Measurements from ENCODE around the gene DUSP9.

Gene DUSP9

DNA sequence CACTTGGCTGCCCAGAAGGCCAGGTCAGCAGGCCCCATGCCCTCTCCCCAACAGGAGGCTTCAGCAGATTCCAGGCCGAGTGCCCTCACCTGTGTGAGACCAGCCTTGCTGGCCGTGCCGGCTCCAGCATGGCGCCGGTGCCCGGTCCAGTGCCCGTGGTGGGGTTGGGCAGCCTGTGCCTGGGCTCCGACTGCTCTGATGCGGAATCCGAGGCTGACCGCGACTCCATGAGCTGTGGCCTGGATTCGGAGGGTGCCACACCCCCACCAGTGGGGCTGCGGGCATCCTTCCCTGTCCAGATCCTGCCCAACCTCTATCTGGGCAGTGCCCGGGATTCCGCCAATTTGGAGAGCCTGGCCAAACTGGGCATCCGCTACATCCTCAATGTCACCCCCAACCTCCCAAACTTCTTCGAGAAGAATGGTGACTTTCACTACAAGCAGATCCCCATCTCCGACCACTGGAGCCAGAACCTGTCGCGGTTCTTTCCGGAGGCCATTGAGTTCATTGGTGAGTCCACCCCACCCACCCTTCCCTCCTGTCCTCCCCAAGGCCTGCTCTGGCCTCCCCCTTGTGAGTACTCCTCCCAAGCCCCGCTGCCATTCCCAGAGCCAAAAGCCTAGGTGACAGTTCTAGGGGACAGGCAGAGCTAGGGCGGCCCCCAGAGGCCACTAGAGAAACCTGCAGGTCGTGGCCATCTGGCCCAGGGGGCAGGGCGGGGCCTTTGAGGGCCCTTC lies 2.3 kb downstream of the DUSP9 start:
- no peak for DNase-seq

DNA sequence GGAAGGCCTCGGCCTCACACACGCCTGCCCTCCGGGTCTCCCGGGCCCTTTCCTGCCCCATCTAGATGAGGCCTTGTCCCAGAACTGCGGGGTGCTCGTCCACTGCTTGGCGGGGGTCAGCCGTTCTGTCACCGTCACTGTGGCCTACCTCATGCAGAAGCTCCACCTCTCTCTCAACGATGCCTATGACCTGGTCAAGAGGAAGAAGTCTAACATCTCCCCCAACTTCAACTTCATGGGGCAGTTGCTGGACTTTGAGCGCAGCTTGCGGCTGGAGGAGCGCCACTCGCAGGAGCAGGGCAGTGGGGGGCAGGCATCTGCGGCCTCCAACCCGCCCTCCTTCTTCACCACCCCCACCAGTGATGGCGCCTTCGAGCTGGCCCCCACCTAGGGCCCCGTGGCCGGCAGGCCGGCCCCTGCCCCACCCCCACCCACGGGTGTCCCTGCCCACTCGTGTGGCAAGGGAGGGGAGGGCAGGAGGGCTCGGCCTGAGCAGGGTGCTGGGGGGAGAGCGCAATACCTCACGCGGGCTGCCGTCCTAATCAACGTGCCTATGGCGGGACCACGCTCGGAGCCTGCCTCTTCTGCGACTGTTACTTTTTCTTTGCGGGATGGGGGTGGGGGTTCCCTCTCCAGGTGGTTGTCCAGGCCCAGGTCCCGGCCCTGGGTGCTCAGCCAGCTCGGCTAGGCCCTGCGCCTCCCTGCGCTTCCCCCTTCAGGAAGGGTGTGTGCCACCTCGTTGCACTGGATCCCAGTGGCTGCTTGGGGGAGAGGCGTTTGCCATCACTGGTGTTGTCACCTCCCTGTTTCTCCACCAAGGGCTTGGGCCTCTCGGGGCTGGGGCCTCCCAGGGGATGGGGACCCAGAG lies 3.1 kb downstream of the DUSP9 start:
- DNase-seq: no peak

DNA sequence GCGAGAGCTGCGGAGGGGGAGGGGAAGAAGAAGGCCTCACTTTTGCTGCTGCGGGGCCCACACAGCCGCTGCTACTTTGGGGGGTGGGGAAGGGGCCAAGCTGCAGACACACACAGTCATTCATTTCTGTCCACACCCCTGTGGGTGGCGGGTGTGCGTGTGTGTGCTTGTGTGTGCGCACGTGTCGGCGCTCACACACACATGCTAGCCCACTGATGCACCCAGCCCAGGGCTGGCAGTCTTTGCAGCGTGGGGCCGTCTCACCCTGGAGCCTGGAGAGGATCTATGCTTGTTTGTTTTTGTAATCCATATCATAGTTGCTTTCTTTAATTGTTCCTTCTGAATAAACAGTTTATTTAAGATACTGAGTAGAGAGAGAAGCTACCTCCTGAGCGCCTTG lies 4.0 kb downstream of the DUSP9 start:
- no peak for DNase-seq

DNA sequence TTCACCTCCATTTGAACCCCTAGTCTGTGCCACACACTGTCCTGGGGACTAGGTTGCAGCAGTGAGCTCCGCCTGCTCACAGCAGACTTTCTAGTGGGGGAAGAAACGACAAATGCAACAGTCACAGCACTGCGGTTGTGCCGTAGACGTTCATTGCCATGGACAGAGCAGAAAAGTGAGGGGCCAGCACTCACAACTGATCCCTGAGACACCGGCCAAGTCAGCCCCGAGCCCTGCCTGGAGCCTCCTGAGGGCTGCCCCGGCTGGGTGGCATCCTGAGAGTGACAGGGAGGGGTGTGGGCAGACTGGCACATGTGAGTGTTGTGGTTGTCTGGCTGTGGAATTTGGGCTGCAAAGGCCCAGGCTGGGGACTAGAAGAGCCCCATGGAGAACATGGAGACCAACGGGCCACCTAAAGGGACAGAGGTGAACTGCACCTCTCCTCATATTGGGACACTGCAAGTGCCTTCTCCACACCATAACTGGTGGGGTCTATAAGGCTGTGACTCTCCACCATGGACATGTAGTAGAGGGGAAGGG lies 4.6 kb downstream of the DUSP9 start:
- DNase-seq: no peak

DNA sequence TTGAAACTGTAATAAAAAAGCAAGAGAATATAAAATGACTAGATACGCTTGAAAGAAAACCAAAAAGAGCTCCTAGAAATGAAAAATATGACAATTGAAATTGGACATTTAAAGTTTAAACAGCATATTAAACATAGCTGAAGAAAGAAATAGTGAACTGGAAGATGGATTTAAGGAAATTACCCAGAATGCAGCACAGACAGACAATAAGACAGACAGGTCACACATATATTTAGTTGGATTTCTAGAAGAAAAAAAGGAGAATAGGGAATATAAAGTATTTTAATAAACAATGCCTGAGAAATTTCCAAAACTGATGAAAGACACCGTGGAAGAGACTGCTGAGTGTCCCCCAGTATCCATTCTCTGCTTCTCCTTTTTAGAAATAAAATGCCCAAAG lies 6.6 kb downstream of the DUSP9 start:
- no peak for DNase-seq

DNA sequence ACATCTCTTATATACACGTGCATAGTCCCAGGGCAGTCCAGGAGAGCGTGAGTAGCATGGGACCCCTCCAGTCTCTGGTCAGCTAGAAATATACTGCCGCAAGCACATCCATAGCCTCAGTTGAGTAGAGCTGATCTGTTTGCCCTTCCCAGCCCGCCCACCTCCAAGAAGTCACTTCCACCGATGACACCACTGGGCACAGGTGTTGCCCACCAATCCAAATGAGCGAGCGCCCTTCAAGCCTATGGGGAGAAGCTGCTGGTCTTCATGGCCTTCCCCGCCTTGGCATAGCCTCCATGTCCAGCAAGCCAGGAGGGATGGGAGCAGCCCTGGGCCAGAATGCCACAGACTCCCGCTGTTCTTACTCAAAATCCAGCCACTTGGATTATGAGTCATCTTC lies 10.2 kb downstream of the DUSP9 start:
- no peak for DNase-seq

DNA sequence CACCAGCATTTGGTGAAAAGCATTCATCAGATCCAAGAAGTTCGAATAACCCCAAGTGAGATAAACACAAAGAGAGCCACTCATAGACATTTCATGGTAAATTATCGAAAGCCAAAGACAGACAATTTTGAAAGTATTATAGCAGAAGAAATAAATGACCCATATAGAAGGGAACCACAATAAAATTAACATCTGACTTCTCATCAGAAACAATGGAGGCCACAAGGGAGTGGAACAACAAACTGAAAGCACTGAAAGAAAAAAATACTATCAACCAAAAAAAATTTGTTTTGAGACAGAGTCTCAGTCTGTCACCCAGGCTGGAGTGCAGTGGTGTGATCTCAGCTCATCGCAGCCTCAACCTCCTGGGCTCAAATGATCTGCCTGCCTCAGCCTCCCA lies 12.3 kb downstream of the DUSP9 start:
- DNase-seq: no peak

DNA sequence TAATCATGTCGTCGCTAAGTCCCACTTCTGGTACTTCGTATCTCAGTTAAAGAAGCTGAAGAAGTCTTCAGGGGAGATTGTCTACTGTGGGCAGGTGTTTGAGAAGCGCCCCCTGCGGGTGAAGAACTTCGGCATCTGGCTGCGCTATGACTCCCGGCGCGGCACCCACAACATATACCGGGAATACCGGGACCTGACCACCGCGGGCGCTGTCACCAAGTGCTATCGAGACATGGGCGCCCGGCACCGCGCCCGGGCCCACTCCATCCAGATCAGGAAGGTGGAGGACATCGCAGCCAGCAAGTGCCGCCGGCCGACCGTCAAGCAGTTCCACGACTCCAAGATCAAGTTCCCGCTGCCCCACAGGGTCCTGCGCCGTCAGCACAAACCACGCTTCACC lies 15.3 kb downstream of the DUSP9 start:
- DNase-seq: no peak

DNA sequence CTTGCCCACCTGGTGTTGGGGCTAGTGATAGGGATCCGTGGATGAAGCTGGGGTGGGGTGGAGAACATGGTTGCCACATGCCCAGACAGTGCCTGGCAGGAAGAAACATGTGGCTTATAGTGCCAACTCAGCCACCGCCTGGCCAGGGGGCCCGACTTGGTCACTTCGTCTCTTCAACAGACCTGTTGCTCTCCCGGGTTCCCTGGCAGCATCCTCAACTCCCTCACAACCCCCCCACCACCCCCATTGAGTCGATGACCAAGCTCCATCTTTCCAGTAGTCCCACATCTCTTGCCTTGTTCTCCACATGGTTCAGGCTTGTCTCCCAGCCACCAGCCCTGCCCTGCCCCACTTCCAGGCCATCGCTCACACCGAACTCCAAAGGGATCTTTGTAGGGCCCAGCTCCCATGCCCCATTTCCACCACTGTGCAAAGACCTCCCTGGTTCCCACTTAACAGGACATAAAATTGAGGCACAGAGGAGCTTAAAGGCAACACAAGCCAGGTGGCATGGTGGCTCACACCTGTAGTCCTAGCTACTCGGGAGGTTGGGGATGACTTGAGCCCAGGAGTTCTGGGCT lies 18.8 kb downstream of the DUSP9 start:
- DNase-seq: no peak

DNA sequence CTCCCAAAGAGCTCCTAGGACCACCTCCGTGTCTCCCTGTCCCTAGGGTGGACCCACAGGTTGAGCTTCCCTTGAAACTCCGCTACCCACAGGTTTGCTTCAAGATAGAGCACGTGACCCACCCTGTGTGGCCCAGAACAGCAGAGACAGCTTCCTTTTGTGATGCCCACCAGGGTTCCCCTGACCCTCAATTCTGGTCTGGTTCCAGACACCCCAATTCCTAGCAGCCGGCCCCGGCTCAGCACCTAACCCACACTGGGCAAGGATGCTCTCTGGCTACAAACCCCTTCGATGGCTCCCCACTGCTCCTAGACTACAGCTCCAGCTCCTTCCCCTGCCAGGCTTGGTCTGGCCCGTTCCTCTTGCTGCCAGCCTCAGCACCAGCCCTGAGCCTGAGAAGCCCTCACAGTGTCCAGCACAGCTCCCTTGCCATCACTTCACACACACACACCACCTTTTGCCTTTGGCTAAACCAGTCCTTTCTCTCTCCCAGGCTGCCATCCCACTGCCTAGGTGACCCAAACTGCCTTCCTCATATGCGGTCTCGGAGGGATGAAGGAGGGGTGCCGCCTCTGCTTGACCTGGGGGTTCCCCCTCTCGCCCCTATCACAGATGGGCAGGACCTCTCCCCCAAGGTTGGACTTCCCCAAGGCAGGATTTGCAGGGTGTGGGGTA lies 20.4 kb downstream of the DUSP9 start:
- DNase-seq: no peak

DNA sequence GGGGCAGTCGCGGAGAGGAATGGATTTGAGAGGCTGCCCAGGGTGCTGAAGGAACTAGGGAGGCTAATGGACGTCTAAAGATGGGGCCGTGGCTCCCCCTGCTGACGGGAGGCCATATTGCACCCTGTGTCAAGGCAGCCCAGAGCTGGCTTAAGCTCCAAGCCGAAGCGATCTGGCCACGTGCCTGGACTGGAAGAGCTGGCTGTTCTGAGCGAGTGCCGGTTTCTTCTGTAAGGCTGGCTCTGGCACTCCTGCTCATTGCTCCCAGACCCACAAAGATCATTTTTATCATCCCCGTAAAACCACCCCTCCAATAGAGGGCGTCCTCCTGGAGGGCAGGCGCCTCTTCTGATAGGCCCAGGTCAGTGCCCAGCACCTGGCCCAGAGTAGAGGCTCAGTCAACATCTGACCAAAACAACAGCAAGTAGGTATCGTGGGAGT lies 21.0 kb downstream of the DUSP9 start:
- no peak for DNase-seq

DNA sequence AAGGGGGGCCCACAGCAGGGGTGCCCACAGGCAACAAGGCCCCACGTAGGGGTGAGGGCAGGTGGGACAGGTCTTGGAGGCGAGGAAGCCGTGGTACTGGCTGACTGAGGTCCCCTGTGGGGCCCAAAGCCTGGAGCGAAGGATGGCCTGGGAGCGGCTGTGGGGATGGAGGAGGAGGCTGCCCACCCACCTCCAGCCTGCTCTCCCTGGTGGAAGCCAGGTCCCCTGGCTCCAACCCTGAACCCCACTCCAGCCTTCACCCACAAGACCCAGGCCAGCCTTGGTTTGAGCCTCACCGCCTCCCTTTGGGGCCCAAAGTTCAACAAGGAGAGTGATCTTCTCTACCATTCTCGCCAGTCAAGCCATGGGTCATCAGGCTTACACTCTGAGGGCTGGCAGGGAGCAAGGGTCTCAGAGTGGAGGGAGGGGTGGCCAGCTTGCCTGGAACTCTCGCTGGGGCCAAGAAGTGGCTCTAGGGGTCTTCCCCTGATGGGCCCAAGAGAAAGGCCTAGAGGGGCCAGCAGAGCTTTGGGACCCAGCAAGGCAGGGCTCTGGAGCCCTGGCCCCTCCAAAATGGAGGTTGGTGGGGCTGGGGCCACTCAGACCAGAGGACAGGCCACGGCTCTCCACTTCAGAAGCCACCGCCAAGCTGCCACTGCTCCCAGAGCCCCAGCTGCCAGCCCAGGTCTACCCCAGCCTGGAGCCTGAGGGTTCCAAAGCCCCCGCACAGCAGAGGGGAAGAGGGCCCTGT lies 21.6 kb downstream of the DUSP9 start:
- DNase-seq: no peak

DNA sequence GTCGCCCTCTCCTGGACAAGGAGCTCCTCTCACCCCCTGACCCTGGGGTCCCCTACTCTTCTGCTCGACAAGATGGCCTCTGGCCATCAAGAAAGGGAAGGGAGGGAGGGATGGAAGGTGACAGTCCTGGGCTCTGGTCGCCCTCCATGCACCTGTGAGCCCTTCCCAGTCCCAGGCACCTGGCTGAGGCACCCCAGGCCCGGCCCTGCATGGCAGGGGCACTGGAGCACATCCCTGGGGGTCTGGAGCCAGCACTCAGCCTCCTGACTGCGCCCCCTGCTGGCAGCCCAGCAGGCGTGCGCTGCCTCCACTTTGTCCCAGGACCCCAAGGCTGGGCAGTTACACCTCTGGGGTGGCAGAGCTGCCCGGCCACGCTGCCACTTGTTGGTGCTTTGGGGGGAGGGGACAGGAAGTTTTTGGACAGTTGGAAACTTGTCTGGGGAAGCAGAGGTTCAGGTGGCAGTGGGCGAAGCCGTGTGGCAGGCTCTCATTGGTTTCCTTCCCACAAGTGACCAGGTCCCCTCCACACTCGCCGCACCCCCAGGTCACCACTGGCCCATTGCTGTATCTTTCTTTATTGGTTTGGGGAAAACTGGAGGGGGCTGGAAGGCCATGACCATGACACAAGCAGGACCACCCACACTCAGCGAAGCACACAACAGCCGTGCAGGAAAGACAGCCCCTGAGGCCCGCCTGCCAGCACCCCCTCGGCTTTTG lies 22.3 kb downstream of the DUSP9 start:
- DNase-seq: no peak

DNA sequence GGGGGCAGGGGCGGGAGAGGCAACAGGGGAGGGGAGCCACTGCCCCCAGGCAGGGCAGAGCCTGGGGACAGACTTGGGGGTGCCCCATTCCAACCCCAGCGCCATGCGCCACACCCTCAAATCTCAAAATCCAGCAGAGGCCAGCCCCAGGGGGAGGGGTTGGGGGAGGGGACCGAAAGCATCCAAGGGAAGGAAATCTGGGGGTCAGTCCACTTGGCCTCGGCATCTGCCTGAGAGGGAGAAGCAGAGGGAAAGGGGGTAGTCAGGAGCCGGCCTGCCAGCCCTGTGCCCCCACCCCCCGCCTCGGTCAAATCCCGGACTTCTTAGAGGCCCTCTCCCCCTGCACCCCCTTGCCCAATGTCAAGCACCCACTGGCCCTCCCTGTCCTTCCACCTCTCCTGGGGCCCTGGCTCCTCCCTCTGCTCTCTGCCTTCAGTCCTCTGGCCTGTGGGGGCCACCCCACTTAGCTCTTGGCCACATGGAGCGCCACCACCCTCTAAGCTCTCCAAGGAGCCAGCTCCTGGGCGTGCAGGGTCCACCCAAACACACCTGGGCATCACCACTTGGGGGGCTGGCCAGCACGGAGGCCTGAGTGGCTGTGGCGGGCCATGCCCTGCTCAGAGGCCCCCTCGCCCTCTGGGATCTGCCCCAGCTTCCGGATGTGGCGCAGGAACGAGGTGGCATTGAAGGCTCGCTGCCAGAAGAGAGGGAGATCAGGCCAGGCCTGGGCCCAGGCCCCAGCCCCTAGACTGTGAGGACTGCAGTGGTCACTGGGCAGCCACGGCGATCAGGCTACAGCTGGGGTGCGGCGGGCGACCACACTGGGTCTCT lies 23.1 kb downstream of the DUSP9 start:
- no peak for DNase-seq

DNA sequence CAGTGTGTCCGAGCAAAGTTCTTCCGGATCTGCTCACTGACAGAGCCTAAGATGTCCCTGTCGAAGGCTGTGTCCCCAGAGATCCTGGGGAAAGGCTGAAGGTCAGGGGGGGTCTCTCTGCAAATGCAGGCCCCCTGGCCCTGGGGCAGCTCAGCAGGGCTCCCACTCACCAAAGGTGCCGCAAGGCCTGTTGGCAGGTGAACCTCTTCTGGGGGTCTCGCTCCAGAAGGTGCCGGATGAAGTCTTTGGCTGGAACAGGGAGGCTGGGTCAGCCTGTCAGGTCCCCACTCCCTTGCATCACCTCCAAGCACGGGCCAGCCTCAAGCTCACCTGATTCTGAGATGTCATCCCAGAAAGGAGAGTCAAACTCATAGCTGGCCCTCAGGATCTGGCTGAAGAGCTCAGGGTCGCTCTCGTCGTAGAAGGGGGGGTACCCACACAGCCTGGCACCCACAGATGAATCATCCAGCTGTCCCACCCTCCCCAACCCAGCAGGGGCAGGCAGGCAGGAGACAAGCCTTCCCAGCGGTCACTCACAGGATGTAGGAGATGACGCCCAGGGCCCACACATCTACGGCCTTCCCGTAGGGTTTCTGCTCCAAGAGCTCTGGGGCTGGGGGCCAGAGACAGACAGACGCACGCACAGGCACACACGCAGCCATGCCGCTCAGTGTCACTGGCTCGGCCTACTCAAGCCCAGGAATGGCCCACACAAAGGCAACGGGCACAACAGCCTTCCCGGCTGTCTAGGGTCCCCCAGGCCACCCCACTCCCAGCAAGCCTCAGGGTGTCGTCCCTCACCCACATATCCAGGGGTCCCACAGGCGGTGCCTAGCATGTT lies 24.0 kb downstream of the DUSP9 start:
- no peak for DNase-seq

DNA sequence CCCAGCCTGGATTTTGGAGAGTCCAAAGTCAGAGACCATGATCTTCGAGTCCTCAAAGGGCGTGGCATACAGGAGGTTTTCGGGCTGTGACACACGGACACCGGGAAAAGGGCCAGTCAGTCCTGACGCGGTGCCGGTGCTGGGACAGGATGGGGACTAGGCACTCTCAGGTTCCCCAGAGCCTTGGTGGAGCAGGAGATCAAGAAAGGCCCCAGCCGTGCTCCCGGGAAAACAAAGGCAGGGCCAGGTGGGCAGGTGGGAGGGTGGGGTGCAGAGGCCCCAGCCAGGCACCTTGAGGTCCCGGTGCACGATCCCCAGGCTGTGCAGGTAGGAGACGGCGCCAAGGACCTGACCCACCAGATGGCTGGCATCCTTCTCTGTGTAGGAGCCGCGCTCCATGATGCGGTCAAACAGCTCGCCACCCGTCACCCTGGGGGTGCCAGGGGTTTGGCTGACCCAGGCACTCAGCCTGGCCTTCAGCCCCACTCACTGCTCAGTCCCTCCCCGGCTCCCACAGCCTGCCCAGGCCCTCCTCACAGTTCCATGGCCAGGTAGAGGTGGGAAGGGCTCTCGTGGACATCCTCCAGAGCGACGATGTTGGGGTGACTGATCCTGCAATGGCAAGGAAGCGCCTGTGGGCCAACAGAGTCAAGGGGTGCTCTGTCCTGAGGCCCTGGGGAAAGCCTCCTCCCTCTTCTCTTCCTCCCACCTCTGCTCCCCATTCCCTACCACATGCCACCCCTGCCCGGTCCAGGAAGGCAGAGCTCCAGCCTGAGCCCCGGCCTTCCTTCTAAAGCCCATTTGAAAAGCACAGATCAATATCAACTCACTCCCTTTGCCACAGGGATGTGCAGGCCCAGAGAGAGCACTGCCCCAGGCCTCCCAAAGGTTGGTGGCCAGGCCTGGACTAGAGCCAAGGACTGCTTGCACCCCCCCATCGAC lies 24.9 kb downstream of the DUSP9 start:
- DNase-seq: no peak

DNA sequence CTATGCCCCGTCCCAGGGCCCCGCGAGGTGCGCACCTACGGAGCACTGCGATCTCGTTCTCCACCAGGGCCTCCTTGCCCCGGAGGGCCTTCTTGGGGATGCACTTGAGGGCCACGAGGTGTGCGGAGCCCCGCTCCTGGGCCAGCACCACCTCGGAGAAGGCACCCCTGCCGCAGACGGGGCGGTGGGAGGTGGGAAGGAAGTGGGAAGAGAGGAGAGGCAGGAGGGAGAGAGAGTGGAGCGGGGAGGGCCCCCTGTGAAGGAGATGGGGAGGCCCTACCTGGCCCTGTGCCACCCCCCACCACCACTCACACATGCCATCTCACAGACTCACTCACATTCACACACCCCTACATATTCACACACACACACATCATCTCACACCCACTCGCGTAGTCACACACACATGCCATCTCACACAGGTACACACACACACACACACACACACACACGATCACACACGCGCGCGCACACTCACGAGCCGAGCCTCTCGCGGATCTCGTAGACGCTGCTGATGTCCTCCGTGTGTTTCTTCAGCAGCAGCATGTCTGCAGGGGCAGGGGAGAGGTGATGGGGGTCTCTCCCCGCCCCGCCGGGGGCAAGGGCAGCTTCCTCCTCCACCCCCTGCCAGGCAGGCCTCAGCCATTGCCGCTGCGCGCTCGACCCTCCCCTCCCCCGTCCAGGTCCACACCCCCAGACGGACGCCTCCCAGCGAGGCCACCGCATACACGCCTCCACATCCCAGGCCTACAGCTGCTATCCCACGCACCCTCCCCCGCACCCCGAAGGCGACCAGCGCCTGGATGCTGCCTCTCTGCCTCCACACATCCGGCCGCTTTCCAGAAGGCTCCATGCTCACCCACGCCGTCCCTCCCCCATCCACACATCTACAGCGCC lies 25.8 kb downstream of the DUSP9 start:
- no peak for DNase-seq

Data from activated gamma-delta T cell (primary cell).